ENCODE measurements around the gene PRKN.

Gene PRKN

GRCh38 chr6:161644521-161644920 lies 1083.0 kb downstream of the PRKN start:
- TF ChIP-seq CTCF (IDR thresholded peaks at IDR 0.05), result no peak

- TF ChIP-seq CTCF (IDR thresholded peaks at IDR 0.05), result no peak
Measured at GRCh38 chr6:161641175-161641574, 1086.4 kb downstream of the PRKN start.

- TF ChIP-seq CTCF (IDR thresholded peaks at IDR 0.05), result no peak
Measured at GRCh38 chr6:161639772-161640171, 1087.8 kb downstream of the PRKN start.

- TF ChIP-seq CTCF (IDR thresholded peaks at IDR 0.05), result no peak
Measured at GRCh38 chr6:161637658-161638057, 1089.9 kb downstream of the PRKN start.

GRCh38 chr6:161636882-161637430 lies 1090.6 kb downstream of the PRKN start:
- TF ChIP-seq CTCF (IDR thresholded peaks at IDR 0.05), result no peak

GRCh38 chr6:161635975-161636374 lies 1091.6 kb downstream of the PRKN start:
- TF ChIP-seq CTCF (IDR thresholded peaks at IDR 0.05), result no peak

- TF ChIP-seq CTCF (IDR thresholded peaks at IDR 0.05), result no peak
Measured at GRCh38 chr6:161634916-161635315, 1092.7 kb downstream of the PRKN start.

- no peak for TF ChIP-seq CTCF (IDR thresholded peaks at IDR 0.05)
Measured at GRCh38 chr6:161631676-161632194, 1095.8 kb downstream of the PRKN start.

Data from LNCAP (cell line).